PC-3 (cell line): Measurements from ENCODE around the gene SYCP2L.

ENCODE experiments used
- EZH2 ChIP-seq: fragments of 300-600 bp; sonication (generic); IDR thresholded peaks from one replicate; pipeline ENCODE4 v1.6.1; 2017; ENCODE audit warnings: antibody characterized with exemption, mild to moderate bottlenecking, low read length; ENCODE audit not compliant: unreplicated experiment
- TF ChIP-seq, protein P1 (sequence below): fragments of 300-600 bp; sonication (generic); conservative IDR thresholded peaks from 2 replicates; pipeline ENCODE4 v1.5.1; 2017; ENCODE audit warnings: antibody characterized with exemption, low read depth, mild to moderate bottlenecking, low read length

GRCh38 chr6:10963113-10963512, 76.3 kb downstream of the SYCP2L start:
- TF ChIP-seq, protein P1, sequence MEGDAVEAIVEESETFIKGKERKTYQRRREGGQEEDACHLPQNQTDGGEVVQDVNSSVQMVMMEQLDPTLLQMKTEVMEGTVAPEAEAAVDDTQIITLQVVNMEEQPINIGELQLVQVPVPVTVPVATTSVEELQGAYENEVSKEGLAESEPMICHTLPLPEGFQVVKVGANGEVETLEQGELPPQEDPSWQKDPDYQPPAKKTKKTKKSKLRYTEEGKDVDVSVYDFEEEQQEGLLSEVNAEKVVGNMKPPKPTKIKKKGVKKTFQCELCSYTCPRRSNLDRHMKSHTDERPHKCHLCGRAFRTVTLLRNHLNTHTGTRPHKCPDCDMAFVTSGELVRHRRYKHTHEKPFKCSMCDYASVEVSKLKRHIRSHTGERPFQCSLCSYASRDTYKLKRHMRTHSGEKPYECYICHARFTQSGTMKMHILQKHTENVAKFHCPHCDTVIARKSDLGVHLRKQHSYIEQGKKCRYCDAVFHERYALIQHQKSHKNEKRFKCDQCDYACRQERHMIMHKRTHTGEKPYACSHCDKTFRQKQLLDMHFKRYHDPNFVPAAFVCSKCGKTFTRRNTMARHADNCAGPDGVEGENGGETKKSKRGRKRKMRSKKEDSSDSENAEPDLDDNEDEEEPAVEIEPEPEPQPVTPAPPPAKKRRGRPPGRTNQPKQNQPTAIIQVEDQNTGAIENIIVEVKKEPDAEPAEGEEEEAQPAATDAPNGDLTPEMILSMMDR: no peak
- TF ChIP-seq EZH2: no peak
